GM19324 (cell line): ENCODE measurements around the gene GYG2.
A peak's percentile ranks its signal among the peaks of the same experiment; 100 is the strongest.

Source experiments
- ATAC-seq: cut with Tn5 transposase; IDR thresholded peaks from one replicate; pipeline ENCODE4 v1.9.1; 2021; ENCODE audit warnings: mild to moderate bottlenecking, moderate library complexity; ENCODE audit not compliant: unreplicated experiment, low FRiP score

GYG2 gene

GRCh38 chrX:2812161-2812907 is 16.4 kb upstream of the GYG2 start:
- ATAC-seq = peak; percentile 80

- ATAC-seq = no peak
Observed at GRCh38 chrX:2817036-2817435, 11.7 kb upstream of the GYG2 start.

GRCh38 chrX:2819345-2820135 is 9.2 kb upstream of the GYG2 start:
- ATAC-seq = no peak

- ATAC-seq = no peak
Observed at GRCh38 chrX:2820136-2820771, 8.5 kb upstream of the GYG2 start.

- ATAC-seq = no peak
Observed at GRCh38 chrX:2823795-2824386, 4.8 kb upstream of the GYG2 start.

- no peak for ATAC-seq
Observed at GRCh38 chrX:2824886-2825285, 3.8 kb upstream of the GYG2 start.

GRCh38 chrX:2828959-2829411 is 255 bp downstream of the GYG2 start:
- ATAC-seq = no peak

- no peak for ATAC-seq
Observed at GRCh38 chrX:2829469-2830246, 928 bp downstream of the GYG2 start.

GRCh38 chrX:2831471-2832228 is 2.9 kb downstream of the GYG2 start:
- no peak for ATAC-seq

- ATAC-seq = no peak
Observed at GRCh38 chrX:2837961-2838360, 9.2 kb downstream of the GYG2 start.

GRCh38 chrX:2840961-2841360 is 12.2 kb downstream of the GYG2 start:
- no peak for ATAC-seq

GRCh38 chrX:2841537-2841936 is 12.8 kb downstream of the GYG2 start:
- no peak for ATAC-seq

- ATAC-seq = no peak
Observed at GRCh38 chrX:2846992-2847391, 18.3 kb downstream of the GYG2 start.

- ATAC-seq = no peak
Observed at GRCh38 chrX:2848871-2849301, 20.2 kb downstream of the GYG2 start.

- no peak for ATAC-seq
Observed at GRCh38 chrX:2854918-2855317, 26.2 kb downstream of the GYG2 start.

GRCh38 chrX:2855761-2856160 is 27.0 kb downstream of the GYG2 start:
- no peak for ATAC-seq

- ATAC-seq = no peak
Observed at GRCh38 chrX:2857566-2857965, 28.8 kb downstream of the GYG2 start.

- no peak for ATAC-seq
Observed at GRCh38 chrX:2859197-2859797, 30.6 kb downstream of the GYG2 start.

GRCh38 chrX:2862404-2862803 is 33.7 kb downstream of the GYG2 start:
- ATAC-seq = no peak
